K562 (cell line): Measurements from ENCODE around the gene WNT11. TPM values are rescaled to one million over a fixed set of nuclear protein-coding genes. Genes with fewer than 3 reads are reported as not detected.

ENCODE experiments used
- MGA ChIP-seq: fragments of 450-650 bp; IDR thresholded peaks from 2 replicates; pipeline ENCODE4 v1.6.1; 2016; ENCODE audit warnings: mild to moderate bottlenecking, moderate library complexity
- PATZ1 ChIP-seq: fragments of 250-450 bp; sonication (Bioruptor Pico); IDR thresholded peaks from 2 replicates; pipeline ENCODE4 v1.5.0; 2020; ENCODE audit warnings: mild to moderate bottlenecking, borderline replicate concordance
- PRDM10 ChIP-seq: fragments of 450-650 bp; IDR thresholded peaks from 2 replicates; pipeline ENCODE4 v1.6.1; 2018; ENCODE audit not compliant: partially characterized antibody
- ZNF511 ChIP-seq: sonication (generic); formaldehyde crosslinking; IDR thresholded peaks from 2 replicates; pipeline ENCODE4 v1.8.0; 2022; ENCODE audit warnings: mild to moderate bottlenecking, missing genetic modification reagents
- polyA plus RNA-seq, 8 experiments: library from polyadenylated mRNA; depleted of rRNA in 4 of 8; stranded (reverse) in 5 of 8; unstranded in 3 of 8; fragments of >200 nt; fragmentation: Nextera tagmentation in 2 of 8; fragmentation: Illumina TruSeq in 1 of 8; extraction: Ambion mirVana in 2 of 8; extraction: Trizol in 1 of 8; gene quantifications; 2 replicates each; pipeline versions ENCODE4 v1.2.1 to v1.2.3, GENCODE V29; 2011 to 2014; ENCODE audit warnings: inconsistent platforms in 1 of 8, missing spikeins in 1 of 8
- total RNA-seq, 7 experiments: library from RNA; depleted of rRNA in 6 of 7; stranded (reverse); fragments of >200 nt in 6 of 7; fragmentation: Illumina TruSeq in 2 of 7; extraction: Trizol in 2 of 7; gene quantifications; 2 replicates each; pipeline versions ENCODE4 v1.2.1 to v1.2.3, GENCODE V29; 2011 to 2021; ENCODE audit warnings: low replicate concordance in 1 of 7
- TF ChIP-seq, protein P1 (sequence below): fragments of 250-450 bp; sonication (Bioruptor Pico); IDR thresholded peaks from 2 replicates; pipeline ENCODE4 v1.8.0; 2021; ENCODE audit warnings: mild to moderate bottlenecking, moderate library complexity

The WNT11 gene
- total and polyA plus RNA-seq, 9 of the 15 experiments (the other 6 are each of a cell fraction or from before 2014, with no cell fraction given) = 0.03 to 0.20 (median 0.09) TPM; not detected in 4

- TF ChIP-seq MGA (0 out of 2 replicates have a peak, but pooled peaks have one; percentile 21), ZNF511 (CRISPR knock-in tag) (no peak), PATZ1 (CRISPR knock-in tag) (no peak), PRDM10 (peak; percentile 32)
- TF ChIP-seq, protein P1, sequence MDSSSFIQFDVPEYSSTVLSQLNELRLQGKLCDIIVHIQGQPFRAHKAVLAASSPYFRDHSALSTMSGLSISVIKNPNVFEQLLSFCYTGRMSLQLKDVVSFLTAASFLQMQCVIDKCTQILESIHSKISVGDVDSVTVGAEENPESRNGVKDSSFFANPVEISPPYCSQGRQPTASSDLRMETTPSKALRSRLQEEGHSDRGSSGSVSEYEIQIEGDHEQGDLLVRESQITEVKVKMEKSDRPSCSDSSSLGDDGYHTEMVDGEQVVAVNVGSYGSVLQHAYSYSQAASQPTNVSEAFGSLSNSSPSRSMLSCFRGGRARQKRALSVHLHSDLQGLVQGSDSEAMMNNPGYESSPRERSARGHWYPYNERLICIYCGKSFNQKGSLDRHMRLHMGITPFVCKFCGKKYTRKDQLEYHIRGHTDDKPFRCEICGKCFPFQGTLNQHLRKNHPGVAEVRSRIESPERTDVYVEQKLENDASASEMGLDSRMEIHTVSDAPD = no peak
Observed at GRCh38 chr11:76216536-76217325, 10.4 kb upstream of the WNT11 start (continued).
